GM21423 (cell line): Measurements from ENCODE around the gene PRUNE2.

Source experiments
- ATAC-seq: cut with Tn5 transposase; IDR thresholded peaks from one replicate; pipeline ENCODE4 v1.9.1; 2021; ENCODE audit warnings: mild to moderate bottlenecking, moderate library complexity; ENCODE audit not compliant: unreplicated experiment

PRUNE2 gene

GRCh38 chr9:76704593-76705204 is 201.2 kb downstream of the PRUNE2 start:
- no peak for ATAC-seq

DNA sequence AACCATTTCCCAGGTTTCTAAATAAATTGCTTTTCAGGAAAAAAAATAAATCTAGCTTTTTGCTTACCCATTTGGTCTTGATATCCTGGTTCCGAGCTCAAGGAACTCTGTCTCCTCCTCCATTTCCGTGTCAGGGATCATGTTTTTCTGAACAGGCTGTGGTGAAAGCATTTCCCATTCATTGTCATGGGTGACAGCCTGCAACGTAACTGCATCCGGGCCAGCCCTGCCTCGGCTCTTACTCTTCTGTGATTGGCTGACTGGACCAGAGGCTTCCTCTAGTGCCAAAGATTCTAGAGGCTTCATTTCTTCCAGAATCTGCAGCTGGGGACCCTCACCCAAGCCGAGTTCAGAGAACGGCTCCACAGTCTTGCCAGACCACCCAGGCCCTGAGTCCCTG is 202.6 kb downstream of the PRUNE2 start:
- ATAC-seq: no peak

DNA sequence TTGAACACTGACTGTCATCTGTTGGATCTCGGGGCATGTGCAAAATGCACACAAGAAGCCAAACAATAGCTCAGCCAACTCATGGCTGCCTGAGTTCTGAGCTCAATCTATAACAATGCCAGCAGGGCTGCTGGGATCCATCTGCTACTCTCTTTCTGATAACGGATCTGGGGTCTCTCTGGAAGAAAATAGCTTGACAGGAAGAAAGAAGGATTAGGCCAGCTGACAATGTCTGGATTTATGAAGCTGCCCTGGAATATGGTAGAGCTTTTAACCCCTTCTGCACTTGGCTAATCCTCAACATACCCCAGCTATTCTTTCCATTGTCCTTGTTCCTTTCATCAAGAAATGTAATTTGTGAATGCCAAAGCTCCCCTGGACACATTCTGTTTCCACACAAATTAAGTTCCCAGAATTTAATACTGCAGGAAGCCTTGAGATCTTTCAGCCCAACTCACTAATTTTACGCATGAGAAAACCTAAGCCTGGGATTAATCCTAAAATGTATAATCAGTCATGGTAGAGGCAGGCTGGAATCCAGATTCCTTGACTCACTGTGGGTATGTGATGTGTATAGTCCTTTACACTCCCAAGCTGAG is 204.4 kb downstream of the PRUNE2 start:
- ATAC-seq: no peak

GRCh38 chr9:76700916-76701315 is 205.0 kb downstream of the PRUNE2 start:
- no peak for ATAC-seq

DNA sequence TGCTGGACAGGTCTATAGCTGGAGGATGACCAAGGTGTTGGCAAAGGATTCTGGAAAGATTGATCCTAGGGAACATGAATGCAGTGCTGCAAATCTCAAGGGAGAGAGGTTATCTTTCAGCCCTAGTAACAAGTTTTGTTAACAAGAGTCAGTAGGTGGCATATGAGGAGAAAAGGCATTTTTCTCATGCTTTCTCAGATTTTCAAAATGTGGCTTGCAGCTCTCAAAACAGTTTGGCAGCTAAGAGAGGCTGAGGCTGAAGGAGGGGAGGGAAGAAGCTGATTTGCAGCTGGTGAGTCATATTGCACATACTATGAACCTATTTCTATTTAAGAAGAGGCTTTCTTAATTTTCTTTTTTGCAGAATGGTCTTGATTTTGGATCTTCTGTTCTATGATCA is 205.9 kb downstream of the PRUNE2 start:
- ATAC-seq: no peak

GRCh38 chr9:76697554-76697953 is 208.4 kb downstream of the PRUNE2 start:
- ATAC-seq: no peak

DNA sequence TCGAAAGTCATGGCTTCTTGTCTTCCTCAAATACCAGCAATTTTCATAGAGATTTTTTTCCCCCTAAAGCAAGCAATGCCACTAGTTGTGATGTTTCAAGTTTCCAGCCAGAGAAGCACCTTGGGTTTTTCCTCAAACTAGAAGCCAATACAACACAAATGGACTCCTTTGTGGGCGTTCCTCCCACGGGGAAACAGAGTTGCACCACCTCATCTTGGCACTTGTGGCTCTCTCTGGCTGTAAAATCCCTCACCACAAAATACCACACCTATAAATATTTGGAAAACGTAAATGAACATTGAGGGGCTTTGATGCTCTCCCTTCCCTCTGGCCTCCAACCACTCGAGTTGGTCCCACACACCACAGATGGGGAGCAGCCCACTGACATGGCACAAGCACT is 208.8 kb downstream of the PRUNE2 start:
- no peak for ATAC-seq

DNA sequence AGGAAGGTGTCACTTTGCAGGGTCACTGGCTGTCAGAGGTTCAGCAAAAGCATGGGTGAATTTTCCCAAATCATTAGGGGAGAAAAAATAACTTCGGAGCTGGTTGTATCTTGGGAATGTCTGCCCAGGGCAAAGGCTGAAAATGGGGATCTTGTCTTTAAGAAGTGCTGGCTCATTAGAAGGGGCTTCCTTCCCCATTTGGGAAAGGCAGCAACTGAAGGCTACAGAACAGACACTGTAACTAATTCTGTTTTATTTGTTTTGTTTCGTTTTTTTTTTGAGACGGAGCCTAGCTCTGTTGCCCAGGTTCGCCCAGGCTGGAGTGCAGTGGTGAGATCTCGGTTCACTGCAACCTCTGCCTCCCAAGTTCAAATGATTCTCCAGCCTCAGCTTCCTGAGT is 212.0 kb downstream of the PRUNE2 start:
- no peak for ATAC-seq

- ATAC-seq: no peak
Observed at GRCh38 chr9:76692458-76693129, 213.3 kb downstream of the PRUNE2 start.

GRCh38 chr9:76691517-76692313 is 214.2 kb downstream of the PRUNE2 start:
- no peak for ATAC-seq

GRCh38 chr9:76690973-76691370 is 214.9 kb downstream of the PRUNE2 start:
- no peak for ATAC-seq

DNA sequence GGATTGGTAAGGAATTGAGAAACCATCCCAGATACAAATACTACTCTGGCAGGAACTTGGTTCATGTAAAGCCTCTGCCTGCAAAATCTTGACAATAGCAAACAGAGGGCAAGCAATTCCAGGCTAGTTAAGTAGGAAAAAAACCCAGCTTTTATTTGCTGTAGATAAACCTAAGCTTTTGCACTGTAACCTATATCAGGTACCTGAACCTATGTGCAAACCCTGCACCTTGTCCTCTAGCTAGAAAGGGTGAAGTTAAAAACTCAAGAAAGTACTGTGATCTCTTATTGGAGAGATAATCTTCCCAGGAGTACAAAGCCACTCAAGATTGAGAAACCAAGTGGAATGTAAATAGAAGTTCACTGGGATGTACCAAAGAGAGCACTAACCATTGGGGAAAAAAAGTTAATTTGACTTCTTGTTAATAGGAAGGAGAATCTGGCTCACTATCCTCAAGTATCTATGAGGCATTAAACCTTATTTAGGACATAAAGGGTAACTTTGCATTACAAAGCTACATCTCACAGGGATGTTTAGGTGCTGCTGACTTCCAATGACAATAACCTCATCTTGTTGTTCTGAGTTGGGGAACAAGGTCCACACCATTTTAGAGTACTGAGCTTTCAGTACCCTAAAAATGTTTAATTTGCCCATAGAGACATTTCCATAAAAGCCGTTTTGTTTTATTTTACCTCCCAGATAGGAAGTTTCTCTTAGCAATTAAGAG is 215.5 kb downstream of the PRUNE2 start:
- no peak for ATAC-seq

DNA sequence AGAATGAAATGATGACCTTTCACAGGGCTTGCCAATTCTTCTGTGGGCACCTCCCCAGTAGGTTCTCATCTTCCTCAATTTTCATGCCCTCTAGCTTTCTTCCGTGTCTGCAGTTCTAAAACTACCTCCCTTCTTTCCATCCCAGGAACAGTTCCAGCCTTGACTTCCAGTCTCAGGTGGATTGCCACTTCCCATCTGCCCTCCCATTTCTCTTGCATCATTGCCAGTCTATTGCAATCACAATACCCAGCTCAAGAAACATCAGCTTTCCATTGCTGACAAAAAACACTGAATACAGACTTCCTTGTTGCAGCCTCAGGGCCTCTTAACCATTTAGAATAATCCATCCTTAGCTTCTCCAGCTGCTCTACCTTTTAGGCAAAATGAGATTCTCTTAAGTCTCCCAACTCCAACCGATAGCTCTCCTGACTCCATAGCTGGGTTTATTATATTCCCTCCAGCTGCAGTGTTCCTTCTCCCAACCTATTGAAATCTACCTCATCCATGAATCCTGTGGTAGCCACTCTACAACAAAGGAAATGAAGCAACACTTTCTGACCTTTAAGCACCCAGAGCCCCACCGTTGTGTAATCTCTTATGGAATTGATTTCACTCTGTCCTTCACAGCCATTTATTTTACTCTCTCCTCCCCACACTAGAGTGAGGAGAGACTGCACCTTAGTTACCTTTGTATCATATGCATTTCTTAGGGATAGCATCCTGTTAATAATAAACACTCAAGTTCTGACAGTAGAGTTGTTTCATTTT is 217.3 kb downstream of the PRUNE2 start:
- ATAC-seq: no peak

- no peak for ATAC-seq
Observed at GRCh38 chr9:76687861-76688391, 218.0 kb downstream of the PRUNE2 start.

- no peak for ATAC-seq
Observed at GRCh38 chr9:76686756-76687155, 219.2 kb downstream of the PRUNE2 start.

DNA sequence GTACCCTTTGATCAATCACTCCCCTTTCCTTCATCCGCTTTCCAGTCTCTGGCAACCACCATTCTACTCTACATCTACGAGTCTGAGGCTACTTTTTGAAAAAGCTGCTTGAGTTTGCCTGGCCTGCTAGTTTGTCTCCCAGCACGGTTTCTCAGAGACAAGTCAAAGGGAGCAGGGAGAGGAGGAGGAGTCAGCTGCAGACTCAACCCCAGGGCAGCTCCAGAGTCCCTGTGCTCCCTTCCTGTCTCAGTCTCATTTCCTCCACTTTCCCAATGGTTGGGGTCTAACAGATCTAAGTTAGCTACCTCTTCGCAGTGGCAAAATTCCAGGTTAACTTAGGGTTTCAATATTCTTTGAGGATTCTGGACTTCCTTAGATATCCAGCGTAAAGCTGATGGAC is 221.7 kb downstream of the PRUNE2 start:
- ATAC-seq: no peak

- ATAC-seq: no peak
Observed at GRCh38 chr9:76681556-76681955, 224.4 kb downstream of the PRUNE2 start.

- ATAC-seq: no peak
Observed at GRCh38 chr9:76680716-76681425, 225.0 kb downstream of the PRUNE2 start.

DNA sequence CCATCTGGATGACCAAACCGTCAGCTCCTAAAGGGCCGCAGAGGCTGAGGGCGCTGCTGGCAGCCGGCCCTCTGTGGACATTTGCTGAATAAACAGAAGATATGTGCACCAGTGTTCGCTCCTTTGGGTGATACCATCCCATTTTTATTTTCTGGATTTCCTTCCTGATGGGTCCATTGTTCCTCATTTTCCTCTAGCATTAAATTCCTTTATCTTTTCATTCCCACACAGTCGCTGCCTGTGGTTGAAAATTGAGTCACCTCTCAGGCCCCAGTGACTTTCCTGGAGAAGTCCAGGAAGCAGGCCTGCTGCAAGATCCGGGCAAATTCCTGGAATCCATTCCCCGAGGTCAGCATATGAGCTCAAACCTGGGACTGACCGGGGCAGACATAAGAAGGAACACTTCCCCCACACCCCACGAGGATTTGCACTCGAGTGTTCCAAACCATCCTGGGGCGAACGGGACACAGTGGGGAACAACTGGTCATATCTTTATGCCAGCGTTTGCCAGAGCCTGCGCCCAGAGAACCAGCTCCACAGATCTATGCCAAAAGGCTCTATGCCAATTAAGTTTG is 228.3 kb downstream of the PRUNE2 start:
- no peak for ATAC-seq
